ENCODE data around the gene CLIC5. TPM values are rescaled to one million over a fixed set of nuclear protein-coding genes. Genes with fewer than 3 reads are reported as not detected.

Gene CLIC5
- total and polyA plus RNA-seq, 2 donors, result 0.85 to 2.1 TPM

GRCh38 chr6:45952168-45952529 is 63.5 kb downstream of the CLIC5 start:
- H3K4me1 ChIP-seq (ENCODE audit: control insufficient read depth in 2 of 2, insufficient read depth in 2 of 2, low read length in 2 of 2), result no peaks in the 10 kb centered on the region
- H3K27ac ChIP-seq (ENCODE audit: low read depth in 1 of 2, low read length in 1 of 2), result no peak overlapping the region
- no peak for DNase-seq (ENCODE audit: low read depth in 6 of 9, low spot score in 9 of 9)
- WGBS, result 95% methylated on average over 7 of the region's 7 CpGs
- no peaks in the 10 kb centered on the region for H3K27me3 ChIP-seq (ENCODE audit: control insufficient read depth in 2 of 2, insufficient read depth in 1 of 2, low read length in 1 of 2)
- H3K36me3 ChIP-seq (ENCODE audit: control insufficient read depth in 2 of 2, insufficient read depth in 2 of 2, low read length in 1 of 2), result no peaks in the 10 kb centered on the region
- H3K9me3 ChIP-seq (ENCODE audit: control insufficient read depth in 2 of 2, insufficient read depth in 1 of 2, low read length in 1 of 2), result no peaks in the 10 kb centered on the region
- no peak overlapping the region for H3K4me3 ChIP-seq (ENCODE audit: low read length in 2 of 2)

- Histone ChIP-seq H3K36me3 (ENCODE audit: control insufficient read depth in 2 of 2, insufficient read depth in 2 of 2, low read length in 1 of 2) (no peaks in the 10 kb centered on the region), H3K4me1 (ENCODE audit: control insufficient read depth in 2 of 2, insufficient read depth in 2 of 2, low read length in 2 of 2) (no peaks in the 10 kb centered on the region), H3K27ac (ENCODE audit: low read depth in 1 of 2, low read length in 1 of 2) (no peak overlapping the region), H3K9me3 (ENCODE audit: control insufficient read depth in 2 of 2, insufficient read depth in 1 of 2, low read length in 1 of 2) (no peaks in the 10 kb centered on the region), H3K4me3 (ENCODE audit: low read length in 2 of 2) (no peak overlapping the region), H3K27me3 (ENCODE audit: control insufficient read depth in 2 of 2, insufficient read depth in 1 of 2, low read length in 1 of 2) (no peaks in the 10 kb centered on the region)
- DNase-seq (ENCODE audit: low read depth in 6 of 9, low spot score in 9 of 9), result no peak
- whole genome bisulfite sequencing, result 95% methylated on average over 11 of the region's 11 CpGs
Measured at GRCh38 chr6:45951321-45952167, 64.1 kb downstream of the CLIC5 start.

GRCh38 chr6:45949256-45949655 is 66.4 kb downstream of the CLIC5 start:
- no peak for DNase-seq (ENCODE audit: low read depth in 6 of 9, low spot score in 9 of 9)
- no peaks in the 10 kb centered on the region for H3K27me3 ChIP-seq (ENCODE audit: control insufficient read depth in 2 of 2, insufficient read depth in 1 of 2, low read length in 1 of 2)
- no peaks in the 10 kb centered on the region for H3K36me3 ChIP-seq (ENCODE audit: control insufficient read depth in 2 of 2, insufficient read depth in 2 of 2, low read length in 1 of 2)
- H3K27ac ChIP-seq (ENCODE audit: low read depth in 1 of 2, low read length in 1 of 2), result no peak overlapping the region
- H3K4me3 ChIP-seq (ENCODE audit: low read length in 2 of 2), result no peak overlapping the region
- H3K9me3 ChIP-seq (ENCODE audit: control insufficient read depth in 2 of 2, insufficient read depth in 1 of 2, low read length in 1 of 2), result no peaks in the 10 kb centered on the region
- WGBS, result 95% methylated on average over 7 of the region's 7 CpGs
- H3K4me1 ChIP-seq (ENCODE audit: control insufficient read depth in 2 of 2, insufficient read depth in 2 of 2, low read length in 2 of 2), result no peaks in the 10 kb centered on the region

GRCh38 chr6:45947807-45948206 is 67.9 kb downstream of the CLIC5 start:
- Histone ChIP-seq H3K9me3 (ENCODE audit: control insufficient read depth in 2 of 2, insufficient read depth in 1 of 2, low read length in 1 of 2) (no peaks in the 10 kb centered on the region), H3K27ac (ENCODE audit: low read depth in 1 of 2, low read length in 1 of 2) (no peak overlapping the region), H3K36me3 (ENCODE audit: control insufficient read depth in 2 of 2, insufficient read depth in 2 of 2, low read length in 1 of 2) (no peaks in the 10 kb centered on the region), H3K4me1 (ENCODE audit: control insufficient read depth in 2 of 2, insufficient read depth in 2 of 2, low read length in 2 of 2) (no peaks in the 10 kb centered on the region), H3K4me3 (ENCODE audit: low read length in 2 of 2) (no peak overlapping the region), H3K27me3 (ENCODE audit: control insufficient read depth in 2 of 2, insufficient read depth in 1 of 2, low read length in 1 of 2) (no peaks in the 10 kb centered on the region)
- DNase-seq (ENCODE audit: low read depth in 6 of 9, low spot score in 9 of 9), result no peak

GRCh38 chr6:45946887-45947286 is 68.8 kb downstream of the CLIC5 start:
- H3K9me3 ChIP-seq (ENCODE audit: control insufficient read depth in 2 of 2, insufficient read depth in 1 of 2, low read length in 1 of 2), result no peaks in the 10 kb centered on the region
- DNase-seq (ENCODE audit: low read depth in 6 of 9, low spot score in 9 of 9), result no peak
- no peak overlapping the region for H3K27ac ChIP-seq (ENCODE audit: low read depth in 1 of 2, low read length in 1 of 2)
- 96% methylated on average over 6 of the region's 6 CpGs for WGBS
- no peaks in the 10 kb centered on the region for H3K27me3 ChIP-seq (ENCODE audit: control insufficient read depth in 2 of 2, insufficient read depth in 1 of 2, low read length in 1 of 2)
- no peaks in the 10 kb centered on the region for H3K4me1 ChIP-seq (ENCODE audit: control insufficient read depth in 2 of 2, insufficient read depth in 2 of 2, low read length in 2 of 2)
- H3K36me3 ChIP-seq (ENCODE audit: control insufficient read depth in 2 of 2, insufficient read depth in 2 of 2, low read length in 1 of 2), result no peaks in the 10 kb centered on the region
- H3K4me3 ChIP-seq (ENCODE audit: low read length in 2 of 2), result no peak overlapping the region

- Histone ChIP-seq H3K27me3 (ENCODE audit: control insufficient read depth in 2 of 2, insufficient read depth in 1 of 2, low read length in 1 of 2) (no peaks in the 10 kb centered on the region), H3K27ac (ENCODE audit: low read depth in 1 of 2, low read length in 1 of 2) (no peak overlapping the region), H3K9me3 (ENCODE audit: control insufficient read depth in 2 of 2, insufficient read depth in 1 of 2, low read length in 1 of 2) (no peaks in the 10 kb centered on the region), H3K4me3 (ENCODE audit: low read length in 2 of 2) (no peak overlapping the region), H3K4me1 (ENCODE audit: control insufficient read depth in 2 of 2, insufficient read depth in 2 of 2, low read length in 2 of 2) (no peaks in the 10 kb centered on the region), H3K36me3 (ENCODE audit: control insufficient read depth in 2 of 2, insufficient read depth in 2 of 2, low read length in 1 of 2) (no peaks in the 10 kb centered on the region)
- no peak for DNase-seq (ENCODE audit: low read depth in 6 of 9, low spot score in 9 of 9)
- 97% methylated on average over 3 of the region's 3 CpGs for WGBS
Measured at GRCh38 chr6:45946352-45946751, 69.3 kb downstream of the CLIC5 start.

GRCh38 chr6:45942953-45943352 is 72.7 kb downstream of the CLIC5 start:
- H3K27ac ChIP-seq (ENCODE audit: low read depth in 1 of 2, low read length in 1 of 2), result no peak overlapping the region
- no peaks in the 10 kb centered on the region for H3K4me1 ChIP-seq (ENCODE audit: control insufficient read depth in 2 of 2, insufficient read depth in 2 of 2, low read length in 2 of 2)
- no peaks in the 10 kb centered on the region for H3K9me3 ChIP-seq (ENCODE audit: control insufficient read depth in 2 of 2, insufficient read depth in 1 of 2, low read length in 1 of 2)
- DNase-seq (ENCODE audit: low read depth in 6 of 9, low spot score in 9 of 9), result no peak
- 90% methylated on average over 3 of the region's 3 CpGs for WGBS
- H3K4me3 ChIP-seq (ENCODE audit: low read length in 2 of 2), result no peak overlapping the region
- no peaks in the 10 kb centered on the region for H3K36me3 ChIP-seq (ENCODE audit: control insufficient read depth in 2 of 2, insufficient read depth in 2 of 2, low read length in 1 of 2)
- no peaks in the 10 kb centered on the region for H3K27me3 ChIP-seq (ENCODE audit: control insufficient read depth in 2 of 2, insufficient read depth in 1 of 2, low read length in 1 of 2)

GRCh38 chr6:45933855-45934254 is 81.8 kb downstream of the CLIC5 start:
- Histone ChIP-seq H3K27ac (ENCODE audit: low read depth in 1 of 2, low read length in 1 of 2) (no peak overlapping the region), H3K4me1 (ENCODE audit: control insufficient read depth in 2 of 2, insufficient read depth in 2 of 2, low read length in 2 of 2) (no peaks in the 10 kb centered on the region), H3K27me3 (ENCODE audit: control insufficient read depth in 2 of 2, insufficient read depth in 1 of 2, low read length in 1 of 2) (no peaks in the 10 kb centered on the region), H3K4me3 (ENCODE audit: low read length in 2 of 2) (no peak overlapping the region), H3K36me3 (ENCODE audit: control insufficient read depth in 2 of 2, insufficient read depth in 2 of 2, low read length in 1 of 2) (no peaks in the 10 kb centered on the region), H3K9me3 (ENCODE audit: control insufficient read depth in 2 of 2, insufficient read depth in 1 of 2, low read length in 1 of 2) (no peaks in the 10 kb centered on the region)
- no peak for DNase-seq (ENCODE audit: low read depth in 6 of 9, low spot score in 9 of 9)
- 90% methylated on average over 7 of the region's 7 CpGs for WGBS

GRCh38 chr6:45931232-45931631 is 84.4 kb downstream of the CLIC5 start:
- no peaks in the 10 kb centered on the region for H3K9me3 ChIP-seq (ENCODE audit: control insufficient read depth in 2 of 2, insufficient read depth in 1 of 2, low read length in 1 of 2)
- H3K4me1 ChIP-seq (ENCODE audit: control insufficient read depth in 2 of 2, insufficient read depth in 2 of 2, low read length in 2 of 2), result no peaks in the 10 kb centered on the region
- WGBS, result 96% methylated on average over 1 of the region's 1 CpG
- no peaks in the 10 kb centered on the region for H3K27me3 ChIP-seq (ENCODE audit: control insufficient read depth in 2 of 2, insufficient read depth in 1 of 2, low read length in 1 of 2)
- DNase-seq (ENCODE audit: low read depth in 6 of 9, low spot score in 9 of 9), result no peak
- H3K36me3 ChIP-seq (ENCODE audit: control insufficient read depth in 2 of 2, insufficient read depth in 2 of 2, low read length in 1 of 2), result no peaks in the 10 kb centered on the region
- H3K27ac ChIP-seq (ENCODE audit: low read depth in 1 of 2, low read length in 1 of 2), result no peak overlapping the region
- H3K4me3 ChIP-seq (ENCODE audit: low read length in 2 of 2), result no peak overlapping the region
